DMS53 (cell line): Measurements from ENCODE around the gene COMP.

Experiments used
- DNase-seq: peaks from one replicate; lab custom pipeline; 2025; lab: John Stamatoyannopoulos, UW

Gene COMP

GRCh38 chr19:18745931-18746330, 45.2 kb downstream of the COMP start:
- no peak for DNase-seq

DNA sequence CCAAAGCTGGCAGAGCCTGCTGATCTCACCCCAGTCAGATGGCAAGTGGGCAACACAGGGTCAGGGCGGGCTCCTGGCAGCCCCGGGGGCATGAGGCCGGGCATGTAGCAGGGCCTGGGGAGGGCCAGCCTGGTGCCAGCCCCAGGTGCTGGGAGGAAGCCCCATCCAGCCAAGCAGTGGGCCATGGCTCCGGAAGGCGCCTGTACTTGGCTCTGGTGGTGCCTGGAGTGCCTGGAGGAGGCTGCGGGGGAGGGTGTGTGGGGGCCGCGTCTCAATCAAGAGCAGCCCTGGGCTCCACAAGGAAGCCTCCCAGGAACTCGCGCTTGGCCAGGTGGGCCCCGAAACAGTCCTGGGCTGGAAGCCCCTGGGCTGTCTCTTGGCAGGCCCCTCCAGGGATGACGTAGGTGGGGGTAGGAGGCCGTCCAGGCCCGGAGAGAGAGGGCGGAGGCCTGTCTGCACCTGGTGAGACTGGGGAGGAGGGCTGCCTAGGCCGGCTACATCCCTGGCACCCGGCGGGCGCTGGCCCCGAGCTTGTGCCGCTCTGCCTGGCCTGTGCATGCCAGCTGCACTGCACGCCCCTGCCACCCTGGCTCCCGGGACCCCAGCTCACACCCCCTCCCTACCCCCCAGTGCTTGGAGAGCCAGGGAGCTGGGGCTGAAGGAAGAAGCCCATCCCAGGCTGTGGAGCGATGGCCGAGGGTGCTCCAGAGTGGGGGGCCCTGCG, 45.9 kb downstream of the COMP start:
- no peak for DNase-seq

- no peak for DNase-seq
Measured at GRCh38 chr19:18743784-18744418, 47.2 kb downstream of the COMP start.

GRCh38 chr19:18742838-18743783, 48.0 kb downstream of the COMP start:
- no peak for DNase-seq

DNA sequence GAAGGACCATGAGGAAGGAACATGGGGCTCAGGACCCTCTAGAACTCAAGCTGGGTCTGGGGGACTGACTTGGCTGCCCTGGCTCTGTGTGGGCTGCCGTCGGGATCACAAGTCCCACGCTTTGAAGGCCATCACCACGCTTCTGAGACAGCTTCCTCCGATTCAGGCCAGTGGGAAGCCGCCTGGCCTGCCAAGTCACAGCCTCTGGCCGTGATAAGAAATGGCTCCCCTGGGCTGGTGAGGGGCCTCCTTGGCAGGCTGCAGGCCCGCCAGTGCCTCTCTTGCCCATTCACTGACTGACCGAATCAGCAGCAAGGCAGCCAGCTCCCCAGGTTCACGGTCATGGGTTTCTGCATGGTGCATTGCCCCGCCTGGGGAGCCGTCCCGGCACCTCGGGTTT, 48.8 kb downstream of the COMP start:
- no peak for DNase-seq

- peak; percentile 97 for DNase-seq
Measured at GRCh38 chr19:18741124-18742121, 49.7 kb downstream of the COMP start.

- DNase-seq = no peak
Measured at GRCh38 chr19:18738961-18739690, 52.0 kb downstream of the COMP start.

DNA sequence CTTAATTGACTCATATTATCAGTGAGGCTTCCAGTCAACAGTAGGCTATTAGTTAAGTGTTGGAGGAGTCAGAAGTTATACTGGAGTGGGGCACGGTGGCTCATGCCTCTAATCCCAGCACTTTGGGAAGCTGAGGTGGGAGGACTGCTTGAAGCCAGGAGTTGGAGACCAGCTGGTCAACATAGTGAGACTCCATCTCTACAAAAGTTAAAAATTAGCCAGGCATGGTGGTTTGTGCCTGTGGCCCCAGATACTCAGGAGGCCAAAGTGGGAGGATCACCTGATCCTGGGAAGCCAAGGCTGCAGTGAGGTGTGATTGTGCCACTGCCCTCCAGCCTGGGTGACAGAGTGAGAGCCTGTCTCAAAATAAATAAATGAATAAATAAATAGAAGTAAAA, 53.2 kb downstream of the COMP start:
- DNase-seq = peak; percentile 93

DNA sequence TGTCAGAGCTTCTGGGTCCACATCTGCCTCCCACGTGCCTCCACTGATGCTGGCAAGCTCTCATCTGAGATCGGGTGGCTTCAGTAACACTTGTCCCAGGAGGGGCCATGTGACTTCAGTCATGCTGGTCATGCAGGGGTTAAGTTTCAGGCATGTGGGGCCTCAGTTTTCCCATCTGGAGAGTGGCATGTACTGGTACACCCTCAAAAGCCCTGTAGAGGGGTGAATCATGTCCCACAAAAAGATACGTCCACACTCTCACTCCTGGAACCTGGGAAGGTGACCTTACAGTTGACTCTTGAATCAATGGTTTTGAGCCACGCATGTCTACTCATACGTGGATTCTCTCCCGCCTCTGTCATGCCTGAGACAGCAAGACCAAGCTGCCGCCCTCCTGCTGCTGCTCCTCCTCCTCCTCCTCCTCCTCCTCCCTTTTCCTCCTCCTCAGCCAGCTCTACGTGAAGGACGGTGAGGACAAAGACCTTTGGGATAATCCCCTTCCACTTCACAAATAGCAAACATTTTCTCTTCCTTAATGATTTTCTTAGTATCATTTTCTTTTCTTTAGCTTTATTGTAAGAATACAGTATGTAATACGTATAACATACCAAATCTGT, 53.7 kb downstream of the COMP start:
- peak; percentile 81 for DNase-seq

GRCh38 chr19:18736415-18737336, 54.4 kb downstream of the COMP start:
- peak; percentile 84 for DNase-seq

DNA sequence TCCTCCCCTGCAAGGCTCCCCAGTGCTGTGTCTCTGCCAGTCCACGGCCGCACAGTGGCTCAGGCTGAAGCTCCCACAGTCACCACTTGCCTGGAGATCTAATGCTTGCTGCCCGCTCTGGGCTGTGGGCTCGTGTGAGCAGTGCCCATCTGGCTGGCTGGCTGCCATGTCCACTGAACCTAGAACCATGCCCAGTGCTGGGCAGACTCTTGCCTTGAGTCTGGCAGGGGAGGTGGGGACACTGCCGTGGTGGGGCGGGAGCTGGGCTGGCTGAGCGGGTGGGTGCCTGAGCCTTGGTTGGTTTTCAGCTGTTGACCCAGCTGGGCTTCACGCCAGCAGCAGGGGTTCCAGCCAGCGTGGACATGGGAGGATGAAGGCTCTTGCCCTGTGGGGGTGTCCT, 55.4 kb downstream of the COMP start:
- DNase-seq = peak; percentile 19

DNA sequence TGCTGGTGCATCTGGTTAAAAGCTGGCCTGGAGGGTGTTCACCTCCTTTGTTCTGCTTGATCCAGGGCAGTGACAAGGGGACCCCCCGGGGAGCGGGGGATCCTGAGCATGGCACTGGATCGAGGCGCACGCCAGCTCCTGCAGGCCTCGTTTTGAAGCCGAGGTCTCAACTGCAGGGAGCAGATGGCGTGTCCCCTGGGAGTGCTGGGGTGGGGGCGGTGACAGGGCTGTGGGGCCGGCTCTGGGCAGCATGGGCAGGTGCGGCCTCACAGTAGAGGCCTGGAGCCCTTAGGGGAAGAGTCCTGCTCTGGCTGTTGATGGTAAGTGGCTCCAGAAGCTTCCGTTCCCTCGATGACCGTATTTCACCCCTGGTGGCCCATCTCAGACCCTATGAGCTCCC, 55.8 kb downstream of the COMP start:
- DNase-seq = no peak

GRCh38 chr19:18733762-18734332, 57.3 kb downstream of the COMP start:
- peak; percentile 55 for DNase-seq

GRCh38 chr19:18733196-18733647, 57.9 kb downstream of the COMP start:
- DNase-seq = no peak
